Thymus (tissue), 11 donors: Measurements from ENCODE around the gene TLE5. TPM values are rescaled to one million over a fixed set of nuclear protein-coding genes. Genes with fewer than 3 reads are reported as not detected.

Experiments
- DNase-seq, 9 donors: peaks; one replicate each; pipeline ENCODE4 v3.0.0-alpha.2; 2013; ENCODE audit warnings: low spot score in 9 of 9, low read depth in 6 of 9, missing footprints in 1 of 9
- H3K27ac ChIP-seq, 2 donors: one replicate each; pipeline ENCODE4 v1.5.1; 2013; ENCODE audit warnings: control low read depth in 1 of 2, low read depth in 1 of 2, low read length in 1 of 2, mild to moderate bottlenecking in 1 of 2, moderate library complexity in 1 of 2
- H3K27me3 ChIP-seq, 2 donors: one replicate each; pipeline ENCODE4 v1.5.1; 2013; ENCODE audit warnings: low read length in 1 of 2; ENCODE audit not compliant: control insufficient read depth in 2 of 2, insufficient read depth in 1 of 2
- H3K36me3 ChIP-seq, 2 donors: one replicate each; pipeline ENCODE4 v1.5.1; 2013; ENCODE audit warnings: low read length in 1 of 2, mild to moderate bottlenecking in 1 of 2, moderate library complexity in 1 of 2; ENCODE audit not compliant: control insufficient read depth in 2 of 2, insufficient read depth in 2 of 2
- H3K4me1 ChIP-seq, 2 donors: one replicate each; pipeline ENCODE4 v1.5.1; 2013; ENCODE audit warnings: low read length in 2 of 2; ENCODE audit not compliant: control insufficient read depth in 2 of 2, insufficient read depth in 2 of 2
- H3K4me3 ChIP-seq, 2 donors: one replicate each; pipeline ENCODE4 v1.5.1; 2013; ENCODE audit warnings: low read length in 2 of 2, control low read depth in 1 of 2, mild to moderate bottlenecking in 1 of 2
- H3K9me3 ChIP-seq, 2 donors: one replicate each; pipeline ENCODE4 v1.5.1; 2013; ENCODE audit warnings: low read length in 1 of 2, mild to moderate bottlenecking in 1 of 2; ENCODE audit not compliant: control insufficient read depth in 2 of 2, insufficient read depth in 1 of 2
- WGBS: extraction: QIAGEN DNeasy Blood & Tissue Kit; methylation state at CpG from one replicate; pipeline ENCODE4 v1.1.7; 2013; 5-methylcytosine and 5-hydroxymethylcytosine counted together
- polyA plus RNA-seq: library from polyadenylated mRNA; stranded (reverse); fragments of 200-250 nt; gene quantifications from one replicate; pipeline ENCODE4 v1.2.3, GENCODE V29; 2013
- total RNA-seq: library from RNA; stranded (reverse); fragments of 120-200 nt; gene quantifications from one replicate; pipeline ENCODE4 v1.2.4, GENCODE V29; 2013
- donor health status: healthy.

TLE5 gene
- total and polyA plus RNA-seq, 2 donors: 302 to 540 TPM

- H3K4me1 ChIP-seq: peaks cover 17 to 29% of the 10 kb centered on the region in 2 donors
- peaks cover 0 to 42% of the 10 kb centered on the region in 2 donors for H3K27me3 ChIP-seq
- peak overlapping the region; percentile 54 to 63 for H3K4me3 ChIP-seq
- H3K27ac ChIP-seq: peak overlapping the region; percentile 90 to 93
- peak; percentile 68 to 92 (median 83) for DNase-seq
- WGBS: 2% methylated on average over 44 of the region's 44 CpGs
- H3K9me3 ChIP-seq: peaks cover 0 to 11% of the 10 kb centered on the region in 2 donors
- H3K36me3 ChIP-seq: no peaks in the 10 kb centered on the region
These were observed 25.9 kb downstream of the TLE5 start for GRCh38 chr19:3036119-3036976.

GRCh38 chr19:3035542-3036118, 26.7 kb downstream of the TLE5 start:
- no peaks in the 10 kb centered on the region for H3K36me3 ChIP-seq
- peaks cover 17 to 26% of the 10 kb centered on the region in 2 donors for H3K4me1 ChIP-seq
- H3K9me3 ChIP-seq: peaks cover 0 to 11% of the 10 kb centered on the region in 2 donors
- WGBS: under 1% methylated on average over 29 of the region's 29 CpGs
- DNase-seq: peak; percentile 95 to 99 (median 98)
- peaks cover 3 to 49% of the 10 kb centered on the region in 2 donors for H3K27me3 ChIP-seq
- H3K27ac ChIP-seq: peak overlapping the region; percentile 90 to 93
- H3K4me3 ChIP-seq: peak overlapping the region; percentile 54 to 63

- WGBS: 17% methylated on average over 28 of the region's 28 CpGs
- peak overlapping the region; percentile 54 to 63 for H3K4me3 ChIP-seq
- H3K36me3 ChIP-seq: no peaks in the 10 kb centered on the region
- peaks cover 10 to 54% of the 10 kb centered on the region in 2 donors for H3K27me3 ChIP-seq
- H3K9me3 ChIP-seq: peaks cover 0 to 11% of the 10 kb centered on the region in 2 donors
- peak in 4 of 9 donors; percentile 43 to 75 (median 54) for DNase-seq
- peak overlapping the region; percentile 55 to 77 for H3K27ac ChIP-seq
- H3K4me1 ChIP-seq: peaks cover 17 to 26% of the 10 kb centered on the region in 2 donors
These were observed 27.4 kb downstream of the TLE5 start for GRCh38 chr19:3034656-3035541.

GRCh38 chr19:3034406-3034655, 28.0 kb downstream of the TLE5 start:
- H3K27me3 ChIP-seq: peaks cover 14 to 59% of the 10 kb centered on the region in 2 donors
- H3K36me3 ChIP-seq: no peaks in the 10 kb centered on the region
- no peak overlapping the region for H3K4me3 ChIP-seq
- peaks cover 17 to 30% of the 10 kb centered on the region in 2 donors for H3K4me1 ChIP-seq
- peak overlapping the region in 1 of 2 donors; percentile 10 for H3K27ac ChIP-seq
- H3K9me3 ChIP-seq: peaks cover 0 to 11% of the 10 kb centered on the region in 2 donors
- no peak for DNase-seq

DNA sequence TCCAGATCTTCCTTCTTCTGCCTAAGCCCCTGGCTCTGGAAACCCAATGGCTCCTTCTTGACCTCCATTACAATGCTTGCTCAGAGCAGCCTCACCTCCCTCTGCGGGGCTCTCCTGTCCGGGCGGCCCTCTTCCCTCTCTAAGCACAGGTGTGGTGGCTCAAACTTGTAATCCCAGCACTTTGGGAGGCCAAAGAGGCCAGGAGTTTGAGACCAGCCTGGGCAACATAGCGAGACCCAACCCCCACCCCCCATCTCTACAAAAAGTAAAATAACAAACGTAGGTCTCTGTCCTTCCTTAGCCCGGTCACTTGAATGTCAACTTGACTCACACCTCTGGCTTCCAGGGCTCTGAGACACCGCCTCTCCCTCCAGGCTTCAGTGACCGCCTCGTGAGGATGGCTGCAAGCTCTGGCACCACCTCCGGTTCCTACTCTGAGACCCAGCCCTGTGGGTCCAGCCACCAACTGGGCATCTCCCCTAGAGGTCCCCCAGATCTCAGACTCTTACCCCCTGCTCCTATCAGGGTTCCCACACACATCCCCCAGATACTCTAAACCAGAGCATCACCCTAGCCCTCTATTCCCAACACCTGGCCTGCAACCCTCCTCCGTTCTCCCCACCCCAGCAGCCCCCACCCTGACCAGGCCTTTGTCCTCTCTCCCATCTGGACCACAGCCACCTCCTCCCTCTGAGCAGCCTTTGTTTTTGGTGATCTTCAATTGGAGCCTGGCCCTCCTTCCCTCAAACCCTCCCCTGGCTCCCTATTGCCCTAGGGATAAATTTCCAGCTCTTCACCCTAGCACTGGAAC, 28.5 kb downstream of the TLE5 start:
- peaks cover 17 to 61% of the 10 kb centered on the region in 2 donors for H3K27me3 ChIP-seq
- no peaks in the 10 kb centered on the region for H3K36me3 ChIP-seq
- H3K4me1 ChIP-seq: peaks cover 17 to 31% of the 10 kb centered on the region in 2 donors
- H3K27ac ChIP-seq: no peak overlapping the region
- DNase-seq: no peak
- H3K4me3 ChIP-seq: no peak overlapping the region
- 95% methylated on average over 11 of the region's 11 CpGs for WGBS
- peaks cover 0 to 11% of the 10 kb centered on the region in 2 donors for H3K9me3 ChIP-seq

DNA sequence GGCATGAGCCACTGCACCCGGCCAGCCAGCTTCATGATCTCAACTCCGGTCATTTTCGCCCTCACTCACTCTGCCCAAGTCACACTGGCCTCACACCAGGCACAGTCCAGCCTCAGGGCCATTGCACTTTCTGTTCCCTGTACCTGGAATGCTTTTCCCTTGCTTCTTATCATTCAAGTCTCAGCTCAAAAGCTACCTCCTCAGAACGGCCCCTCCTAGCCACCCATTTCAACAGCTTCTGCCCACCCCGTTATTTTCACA, 30.8 kb downstream of the TLE5 start:
- no peaks in the 10 kb centered on the region for H3K36me3 ChIP-seq
- DNase-seq: no peak
- H3K9me3 ChIP-seq: peaks cover 0 to 14% of the 10 kb centered on the region in 2 donors
- 92% methylated on average over 5 of the region's 5 CpGs for WGBS
- H3K4me1 ChIP-seq: peaks cover 20 to 38% of the 10 kb centered on the region in 2 donors
- H3K27ac ChIP-seq: no peak overlapping the region
- no peak overlapping the region for H3K4me3 ChIP-seq
- peaks cover 34 to 84% of the 10 kb centered on the region in 2 donors for H3K27me3 ChIP-seq

GRCh38 chr19:3029065-3029923, 33.0 kb downstream of the TLE5 start, which contains the start of gene TLE2:
Gene TLE2, minus strand, starts transcription at chr19:3029280. Its CDS starts 376 bp downstream, at chr19:3028904.
- DNase-seq: no peak
- Histone ChIP-seq H3K27ac (peak within 1 kb of the TSS in 1 of 2 donors; percentile 18), H3K4me1 (peaks cover 11 to 32% of the 10 kb centered on the region in 2 donors), H3K36me3 (no peaks in the 10 kb centered on the region), H3K27me3 (peaks cover 53 to 94% of the 10 kb centered on the region in 2 donors), H3K9me3 (peaks cover 0 to 7% of the 10 kb centered on the region in 2 donors), H3K4me3 (peak within 1 kb of the TSS; percentile 39 to 80)
- WGBS: 4% methylated on average over 76 of the region's 85 CpGs
